GM10266 (cell line): Measurements from ENCODE around the gene TYMS.

Source experiments
- DNase-seq: peaks from one replicate; pipeline ENCODE4 v3.0.0; 2012; ENCODE audit errors: extremely low spot score
- TF ChIP-seq, protein P1 (sequence below): IDR thresholded peaks from 2 replicates; pipeline ENCODE4 v1.5.1; 2012; ENCODE audit warnings: mild to moderate bottlenecking, low read depth; ENCODE audit not compliant: control insufficient read depth, insufficient read depth; ENCODE audit errors: missing control alignments

Gene TYMS

GRCh38 chr18:615773-616172 is 41.7 kb upstream of the TYMS start:
- no peak for DNase-seq

DNA sequence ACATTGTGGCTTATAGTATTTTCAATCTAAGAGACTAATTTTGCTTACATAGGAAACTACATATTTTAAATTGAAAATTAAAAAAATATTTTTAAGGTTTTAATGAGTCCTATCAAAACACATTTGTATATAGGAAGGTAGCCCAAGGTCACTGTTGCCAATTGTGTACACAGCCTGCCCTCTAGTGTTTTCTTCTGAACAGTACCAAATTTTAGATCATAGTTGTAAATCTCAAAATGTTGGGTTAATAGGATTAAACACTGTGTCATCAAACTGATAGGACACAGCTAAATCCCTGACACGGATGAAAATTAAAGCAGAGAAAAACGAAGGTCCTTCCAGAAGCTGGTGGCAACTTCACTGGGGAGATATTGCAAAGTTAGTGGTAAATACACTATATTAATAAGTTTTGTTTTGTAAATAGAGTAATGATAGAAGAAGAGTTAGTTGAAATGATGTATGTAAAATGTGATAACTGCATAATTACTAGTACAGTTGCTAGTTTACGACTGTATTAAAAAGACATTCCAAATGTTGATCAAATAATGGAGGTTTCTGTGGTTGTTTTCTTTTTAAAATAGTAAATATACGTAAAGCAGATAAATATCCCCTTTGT is 41.0 kb upstream of the TYMS start:
- TF ChIP-seq, protein P1, sequence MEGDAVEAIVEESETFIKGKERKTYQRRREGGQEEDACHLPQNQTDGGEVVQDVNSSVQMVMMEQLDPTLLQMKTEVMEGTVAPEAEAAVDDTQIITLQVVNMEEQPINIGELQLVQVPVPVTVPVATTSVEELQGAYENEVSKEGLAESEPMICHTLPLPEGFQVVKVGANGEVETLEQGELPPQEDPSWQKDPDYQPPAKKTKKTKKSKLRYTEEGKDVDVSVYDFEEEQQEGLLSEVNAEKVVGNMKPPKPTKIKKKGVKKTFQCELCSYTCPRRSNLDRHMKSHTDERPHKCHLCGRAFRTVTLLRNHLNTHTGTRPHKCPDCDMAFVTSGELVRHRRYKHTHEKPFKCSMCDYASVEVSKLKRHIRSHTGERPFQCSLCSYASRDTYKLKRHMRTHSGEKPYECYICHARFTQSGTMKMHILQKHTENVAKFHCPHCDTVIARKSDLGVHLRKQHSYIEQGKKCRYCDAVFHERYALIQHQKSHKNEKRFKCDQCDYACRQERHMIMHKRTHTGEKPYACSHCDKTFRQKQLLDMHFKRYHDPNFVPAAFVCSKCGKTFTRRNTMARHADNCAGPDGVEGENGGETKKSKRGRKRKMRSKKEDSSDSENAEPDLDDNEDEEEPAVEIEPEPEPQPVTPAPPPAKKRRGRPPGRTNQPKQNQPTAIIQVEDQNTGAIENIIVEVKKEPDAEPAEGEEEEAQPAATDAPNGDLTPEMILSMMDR: peak; percentile 52
- DNase-seq: peak; percentile 37

More at GRCh38 chr18:615773-616172, 41.7 kb upstream of the TYMS start:
- TF ChIP-seq, protein P1: no peak

DNA sequence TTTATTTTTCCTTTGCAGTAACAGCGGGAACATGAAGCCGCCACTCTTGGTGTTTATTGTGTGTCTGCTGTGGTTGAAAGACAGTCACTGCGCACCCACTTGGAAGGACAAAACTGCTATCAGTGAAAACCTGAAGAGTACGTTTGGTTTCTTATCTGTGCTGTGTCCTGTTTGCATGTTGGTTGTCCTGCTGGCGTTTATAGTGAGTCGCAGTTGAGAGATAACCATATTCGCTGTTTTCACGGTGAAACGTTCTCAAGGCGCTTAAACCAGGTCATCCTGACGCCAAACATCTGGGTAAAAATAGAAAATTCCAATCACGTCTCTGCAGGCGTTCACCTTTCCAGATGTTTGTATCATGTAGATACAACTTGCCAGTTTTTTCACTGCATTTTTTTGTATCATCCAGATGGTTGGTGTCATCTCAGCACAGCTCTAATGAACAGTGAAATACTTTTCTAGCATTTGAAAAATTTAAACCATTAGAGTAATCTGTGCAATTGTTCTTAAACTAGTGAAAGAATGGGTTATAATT is 39.4 kb upstream of the TYMS start:
- TF ChIP-seq, protein P1: no peak
- no peak for DNase-seq

DNA sequence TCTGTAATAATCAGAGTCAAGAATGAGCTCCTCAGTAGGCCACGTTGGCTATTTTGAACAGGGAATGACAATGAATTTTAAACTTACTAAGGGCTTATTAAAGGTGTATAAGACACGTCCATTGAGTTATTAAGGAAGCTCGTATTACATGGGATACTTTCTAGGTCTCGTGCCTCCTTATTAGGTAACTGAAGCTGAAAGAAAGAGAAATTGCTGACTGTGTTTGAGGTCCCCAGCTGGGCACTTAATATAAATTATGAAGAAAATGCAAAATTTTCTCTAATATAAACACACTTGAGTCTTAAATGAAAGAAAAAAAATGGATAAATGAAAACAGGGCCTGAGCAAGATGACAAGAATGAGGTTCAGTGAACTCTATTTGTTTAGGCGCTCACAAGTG is 38.8 kb upstream of the TYMS start:
- TF ChIP-seq, protein P1: no peak

DNA sequence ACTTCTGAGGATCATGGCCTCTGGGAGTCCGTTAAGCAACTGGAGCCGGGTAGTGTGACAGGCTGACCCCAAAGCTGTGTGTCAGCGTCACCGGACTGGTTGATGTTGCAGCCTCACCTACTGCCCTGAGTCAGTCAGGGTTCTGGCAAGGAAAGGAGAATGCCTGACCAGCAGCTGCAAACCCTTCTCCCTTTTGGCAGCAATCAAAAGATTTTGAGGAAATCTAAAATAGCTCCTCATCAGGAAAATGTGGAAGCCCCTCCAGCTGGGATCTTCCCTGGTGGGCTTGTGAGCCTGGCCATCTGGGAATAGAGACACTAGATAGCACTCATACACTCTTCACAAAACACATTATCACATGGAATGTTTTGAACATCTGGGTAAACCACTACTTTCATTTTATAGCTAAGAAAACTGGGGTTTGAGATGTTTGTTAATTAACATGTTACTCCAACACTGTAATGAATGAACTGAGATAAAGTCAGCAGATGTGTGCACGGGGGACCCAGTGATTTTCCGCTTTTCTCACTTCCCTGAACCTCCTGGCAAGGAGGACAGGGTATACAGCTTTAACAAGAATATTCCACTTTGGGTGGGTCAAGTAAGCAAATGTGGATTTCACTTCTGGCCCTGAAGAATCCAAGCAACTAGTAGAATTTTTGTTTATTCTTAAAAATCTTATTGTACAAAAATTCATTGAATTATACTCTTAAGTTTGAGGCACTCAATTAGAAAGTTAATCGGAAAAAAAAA is 36.0 kb upstream of the TYMS start:
- DNase-seq: no peak
- TF ChIP-seq, protein P1: no peak

More for the DNA sequence above, 38.8 kb upstream of the TYMS start:
- no peak for DNase-seq

GRCh38 chr18:622289-622688 is 35.2 kb upstream of the TYMS start:
- no peak for DNase-seq
- TF ChIP-seq, protein P1: no peak

- peak; percentile 38 for DNase-seq
- TF ChIP-seq, protein P1: peak; percentile 77
Measured at GRCh38 chr18:623761-624620, 33.5 kb upstream of the TYMS start.
